Stimulated activated CD4-positive, alpha-beta T cell treated with anti-CD3 and anti-CD28 coated beads, Interleukin-15, amount 100 ng/mL, for 1 hour (primary cell): ENCODE measurements around the gene HNRNPU.
"Not testable (repeated sequence)": the region's sequence is repeated elsewhere in the genome, so short reads cannot be mapped to it uniquely, and the experiment has no call there.

ENCODE experiments used
- DNase-seq, 2 donors: peaks; one replicate each; pipeline ENCODE4 v3.0.0-alpha.2; 2020; ENCODE audit warnings: low read depth in 1 of 2, low spot score in 1 of 2

HNRNPU gene

DNA sequence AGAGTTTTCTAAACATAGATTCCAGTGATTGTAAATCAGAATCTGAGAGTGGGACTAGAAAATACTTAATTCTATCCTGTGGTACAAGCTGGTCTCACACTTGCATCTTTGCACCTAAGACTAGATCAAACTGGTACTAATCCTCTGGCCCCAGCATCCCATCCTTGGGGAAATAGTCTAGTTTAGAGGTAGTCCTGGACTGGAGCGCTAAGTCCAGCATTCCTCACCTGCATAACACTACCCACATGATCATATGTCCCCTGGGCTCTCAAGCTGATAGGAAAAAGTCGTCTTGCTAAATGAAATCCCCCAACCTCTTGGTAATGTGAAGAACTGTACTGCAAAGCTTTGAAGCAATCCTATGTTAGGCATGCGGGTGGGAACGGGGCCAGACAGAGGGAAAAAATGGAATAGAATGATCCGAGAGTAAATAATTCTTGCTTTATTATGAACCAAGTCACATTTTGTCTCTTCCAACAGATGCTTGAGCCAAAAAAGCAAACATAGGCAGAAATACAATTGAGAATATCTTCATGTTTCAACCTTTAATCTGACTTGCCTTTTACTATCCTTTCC lies 24.0 kb downstream of the HNRNPU start:
- no peak for DNase-seq

GRCh38 chr1:244839656-244840055 lies 24.7 kb downstream of the HNRNPU start:
- no peak for DNase-seq

DNA sequence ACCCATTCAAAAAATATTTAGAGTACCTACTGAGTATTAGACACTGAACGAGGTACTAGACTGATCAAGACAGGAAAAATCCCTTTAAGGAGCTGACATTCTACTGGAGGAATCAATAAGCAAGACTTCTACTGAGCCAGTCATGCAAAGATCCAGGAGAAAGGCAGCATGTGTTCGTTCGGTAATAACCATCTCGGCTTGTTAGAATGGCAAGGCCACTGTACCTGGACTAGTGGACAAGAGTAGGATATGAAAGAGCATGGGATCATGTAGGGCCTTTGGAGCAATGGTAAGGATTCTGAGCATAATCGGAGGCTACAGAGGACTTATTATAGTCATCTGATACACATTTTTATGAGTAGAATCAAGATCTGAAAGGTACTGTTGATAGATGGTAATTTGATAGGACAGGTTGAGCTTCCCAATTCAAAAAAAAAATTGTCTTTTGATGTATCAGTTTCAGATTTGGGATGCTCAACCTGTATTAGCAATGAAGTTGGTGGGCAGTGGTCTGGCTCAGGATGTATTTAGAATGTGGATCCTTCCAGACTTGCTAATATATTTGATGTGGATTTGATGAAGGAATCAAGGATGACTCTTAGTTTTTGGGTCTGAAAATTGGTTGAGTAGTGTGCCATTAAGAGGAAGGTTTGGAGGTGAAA lies 26.6 kb downstream of the HNRNPU start:
- no peak for DNase-seq

DNA sequence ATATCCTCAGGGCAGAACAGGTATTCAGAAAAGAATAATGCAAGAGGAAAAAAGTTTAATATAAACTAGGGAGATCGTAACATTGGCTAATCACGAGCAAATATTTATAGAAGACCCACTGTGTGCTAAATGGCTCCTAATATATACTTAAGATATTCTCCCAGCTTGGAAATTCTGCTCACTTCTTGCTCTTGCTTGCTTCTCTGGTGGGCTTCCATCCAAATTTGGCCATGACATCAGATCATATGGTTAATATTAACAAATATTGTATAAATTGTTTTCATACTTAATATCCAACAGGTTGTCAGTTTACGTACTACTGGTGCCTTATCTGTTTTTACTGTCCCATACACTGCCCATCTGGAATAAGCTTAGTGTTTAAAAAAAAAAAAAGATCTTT lies 27.8 kb downstream of the HNRNPU start:
- DNase-seq, result no peak

DNA sequence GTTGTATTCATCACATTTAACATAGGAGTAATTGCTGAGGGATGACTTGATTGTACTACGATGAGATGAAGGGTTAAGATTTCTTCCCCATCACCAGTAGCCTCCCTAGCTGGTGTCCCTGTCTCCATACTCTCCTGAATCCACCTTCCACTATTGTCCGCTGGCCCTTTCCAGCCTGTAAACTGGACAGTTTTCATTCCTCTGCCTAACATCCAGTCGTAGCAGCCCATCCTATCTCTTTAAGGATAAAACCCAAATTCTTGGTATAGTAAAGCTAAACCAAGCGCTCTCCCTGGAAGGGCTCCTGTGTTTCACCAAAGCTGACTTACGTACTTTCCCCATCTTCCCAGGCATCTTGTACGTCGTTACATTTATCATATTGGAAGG lies 28.2 kb downstream of the HNRNPU start:
- DNase-seq, result no peak

DNA sequence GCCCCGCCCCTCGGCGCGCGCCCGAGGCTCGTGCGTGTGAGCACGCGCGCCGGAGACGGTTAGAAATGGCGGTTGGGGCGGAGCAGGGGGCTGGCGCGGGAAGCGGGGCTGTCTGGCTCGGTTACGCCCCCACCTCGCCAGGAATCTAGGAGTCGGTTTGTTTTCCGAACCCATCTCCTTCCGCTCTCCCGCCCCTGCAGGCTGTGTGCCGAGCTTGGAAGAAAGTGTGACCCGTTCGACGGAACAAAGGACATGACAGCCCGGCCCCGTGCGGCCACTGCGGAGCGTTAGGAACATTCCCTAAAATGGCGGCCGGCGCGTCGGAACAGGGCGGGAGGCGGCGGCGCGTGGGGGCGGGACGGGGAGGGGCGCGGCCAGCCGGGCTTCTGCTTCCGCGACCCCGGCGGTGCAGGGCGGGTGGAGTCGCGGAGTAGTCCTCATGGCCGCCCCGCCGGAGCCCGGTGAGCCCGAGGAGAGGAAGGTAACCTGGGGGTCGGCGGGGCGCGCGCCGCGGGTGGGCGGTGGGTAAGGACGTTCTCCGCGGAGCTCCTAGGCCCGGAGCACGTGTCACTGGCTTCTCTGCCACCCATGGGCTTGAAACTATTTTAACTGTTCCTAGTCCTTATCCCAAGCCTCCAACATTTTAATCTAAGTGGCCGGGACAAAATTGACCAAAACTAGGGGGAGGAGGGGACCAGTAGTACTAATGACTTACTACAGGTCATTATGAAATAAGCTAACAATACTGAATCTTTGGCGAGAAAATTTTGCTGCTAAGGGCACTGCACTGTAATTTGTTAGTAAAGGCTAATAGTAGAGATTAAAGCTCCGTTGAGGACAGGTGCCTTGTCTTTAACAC lies 28.8 kb downstream of the HNRNPU start, which contains the start of gene COX20:
Gene COX20 (plus strand): TSS at position 383 of the 859 bp plus-strand sequence. CDS start 57 bp downstream, at position 440.
- DNase-seq, result peak; percentile 82 to 86

DNA sequence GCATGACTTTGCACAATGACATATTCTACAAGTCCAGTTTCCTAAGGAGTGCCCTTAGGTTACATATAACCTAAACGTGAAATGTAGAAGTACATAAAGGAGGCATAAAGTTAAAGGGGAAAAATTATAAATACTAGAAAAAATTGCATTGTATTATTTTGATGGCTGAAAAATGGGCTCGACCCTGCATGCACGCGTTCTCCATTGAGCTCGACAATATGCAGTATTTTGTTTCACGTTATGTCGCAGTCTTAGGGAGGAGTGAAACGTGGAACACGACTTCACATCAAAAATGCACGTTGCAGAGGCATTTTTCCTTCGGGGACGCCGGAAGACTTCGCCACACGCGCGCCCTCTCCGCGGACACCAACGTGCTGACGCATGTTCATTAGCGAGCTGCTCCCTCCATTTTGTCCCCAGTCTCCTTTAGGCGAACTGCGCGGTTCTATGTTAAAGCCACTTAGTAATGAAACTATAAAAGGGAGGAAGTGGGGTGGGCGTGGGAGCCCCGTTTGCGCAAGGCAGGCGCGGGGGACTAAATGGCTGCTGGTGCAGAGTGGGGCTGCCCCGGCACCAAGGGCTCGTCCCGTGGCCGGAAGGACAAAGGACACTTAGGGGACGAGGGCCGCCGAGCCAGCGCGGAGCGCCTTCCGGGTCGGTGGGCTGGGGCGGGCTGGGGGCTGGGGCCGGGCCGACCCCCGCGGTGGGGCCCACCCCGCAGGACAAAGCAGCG lies 29.6 kb downstream of the HNRNPU start:
- peak in 1 of 2 donors; percentile 74 for DNase-seq

- peak; percentile 4 to 43 for DNase-seq
Observed at GRCh38 chr1:244833734-244834542, 30.4 kb downstream of the HNRNPU start.

DNA sequence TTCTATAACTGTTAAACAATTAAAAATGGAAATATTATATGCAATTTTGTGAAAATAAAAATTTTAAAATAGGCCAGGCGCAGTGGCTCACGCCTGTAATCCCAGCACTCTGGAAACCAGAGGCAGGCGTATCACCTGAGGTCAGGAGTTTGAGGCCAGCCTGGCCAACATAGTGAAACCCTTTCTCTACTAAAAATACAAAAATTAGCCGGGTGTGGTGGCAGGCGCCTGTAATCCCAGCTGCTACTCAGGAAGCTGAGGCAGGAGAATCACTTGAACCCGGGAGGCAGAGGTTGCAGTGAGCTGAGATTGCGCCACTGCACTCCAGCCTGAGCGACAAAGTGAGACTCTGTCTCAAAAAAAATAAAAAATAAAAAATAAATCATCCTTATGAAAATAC lies 31.1 kb downstream of the HNRNPU start:
- not testable (repeated sequence) for DNase-seq

GRCh38 chr1:244830639-244831038 lies 33.7 kb downstream of the HNRNPU start:
- no peak for DNase-seq

DNA sequence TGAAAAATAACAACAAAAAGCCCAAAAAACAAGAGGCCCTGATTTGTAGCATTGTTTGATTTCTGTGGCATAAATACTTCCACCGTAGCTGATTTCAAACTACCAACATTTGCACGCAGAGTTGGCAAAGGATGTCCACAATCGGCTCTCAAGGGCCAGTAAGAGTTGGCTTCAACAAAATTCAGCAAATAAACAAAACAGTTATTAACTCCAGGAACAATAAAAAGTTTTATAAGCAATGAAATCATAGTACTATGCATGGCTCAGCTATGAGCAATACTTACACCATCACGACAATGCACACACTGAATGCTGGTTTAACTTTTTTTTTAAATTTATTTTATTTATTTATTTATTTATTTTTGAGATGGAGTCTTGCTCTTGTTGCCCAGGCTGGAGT lies 37.6 kb downstream of the HNRNPU start:
- no peak for DNase-seq

DNA sequence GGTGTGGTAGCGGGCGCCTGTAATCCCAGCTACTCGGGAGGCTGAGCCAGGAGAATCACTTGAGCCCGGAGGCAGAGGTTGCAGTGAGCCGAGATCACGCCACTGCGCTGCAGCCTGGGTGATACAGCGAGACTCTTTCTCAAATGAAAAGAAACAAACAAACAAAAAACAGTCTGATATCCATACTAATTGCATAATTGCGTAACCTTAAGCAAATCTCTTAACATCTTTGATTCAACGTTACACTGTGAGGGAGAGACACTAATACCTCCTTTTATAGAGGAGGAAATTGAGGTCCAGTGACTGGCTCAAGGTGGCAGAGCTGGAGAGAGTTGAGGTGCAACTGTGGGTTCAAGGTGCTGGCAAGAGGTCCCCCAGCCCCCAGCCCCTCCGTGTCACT lies 41.5 kb downstream of the HNRNPU start:
- DNase-seq, result no peak

DNA sequence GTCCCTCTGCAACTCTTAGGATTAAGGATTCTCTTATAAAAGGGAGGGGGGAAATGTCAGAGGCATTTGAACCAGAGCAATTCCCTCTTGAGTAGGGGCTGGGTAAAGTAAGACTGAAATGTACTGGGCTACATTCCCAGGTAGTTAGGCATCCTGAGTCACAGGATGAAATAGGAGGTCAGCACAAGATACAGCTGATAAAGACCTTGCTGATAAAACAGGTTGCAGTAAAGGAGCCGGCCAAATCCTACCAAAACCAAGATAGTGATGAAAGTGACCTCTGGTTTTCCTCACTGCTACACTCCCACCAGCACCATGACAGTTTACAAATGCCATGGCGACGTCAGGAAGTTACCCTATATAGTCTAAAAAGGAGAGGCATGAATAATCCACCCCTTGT lies 43.2 kb downstream of the HNRNPU start:
- no peak for DNase-seq

DNA sequence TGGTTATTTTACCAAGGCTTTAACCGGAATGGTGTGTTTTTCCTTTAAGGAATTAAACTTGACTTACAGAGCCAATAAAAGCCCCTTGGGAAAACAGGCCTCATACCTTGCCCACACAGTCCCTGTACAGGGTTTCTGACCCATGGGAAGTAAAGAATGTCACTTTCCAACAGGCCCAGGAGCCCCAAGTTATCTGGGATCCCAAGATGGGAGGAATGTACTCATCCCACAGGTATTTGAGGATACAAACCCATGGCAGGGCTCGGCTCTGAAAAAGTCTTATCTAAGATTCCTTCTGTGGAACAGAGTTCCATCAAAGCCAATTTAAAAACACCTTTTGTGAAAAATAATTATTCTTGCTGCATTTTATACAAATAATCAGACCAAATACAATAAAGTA lies 44.2 kb downstream of the HNRNPU start:
- no peak for DNase-seq

- DNase-seq, result no peak
Observed at GRCh38 chr1:244817415-244817894, 46.9 kb downstream of the HNRNPU start.

DNA sequence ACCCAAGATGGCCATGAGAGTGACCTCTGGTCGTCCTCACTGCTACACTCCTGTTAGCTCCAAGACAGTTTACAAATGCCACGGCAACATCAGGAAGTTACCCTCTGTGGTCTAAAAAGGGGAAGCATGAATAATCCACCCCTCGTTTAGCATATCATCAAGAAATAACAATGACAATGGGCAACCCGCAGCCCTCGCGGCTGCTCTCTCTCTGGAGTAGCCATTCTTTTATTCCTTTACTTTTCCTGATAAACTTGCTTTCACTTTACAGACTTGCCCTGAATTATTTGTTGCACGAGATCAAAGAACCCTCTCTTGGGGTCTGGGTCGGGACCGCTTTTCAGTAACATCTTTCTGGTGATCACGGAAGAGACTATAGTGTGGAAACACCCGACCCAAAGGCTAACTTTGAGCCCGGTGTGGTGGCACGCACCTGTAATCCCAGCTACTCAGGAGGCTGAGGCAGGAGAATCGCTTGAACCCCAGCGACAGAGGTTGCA lies 48.7 kb downstream of the HNRNPU start:
- no peak for DNase-seq

- no peak for DNase-seq
Observed at GRCh38 chr1:244813327-244813726, 51.0 kb downstream of the HNRNPU start.

DNA sequence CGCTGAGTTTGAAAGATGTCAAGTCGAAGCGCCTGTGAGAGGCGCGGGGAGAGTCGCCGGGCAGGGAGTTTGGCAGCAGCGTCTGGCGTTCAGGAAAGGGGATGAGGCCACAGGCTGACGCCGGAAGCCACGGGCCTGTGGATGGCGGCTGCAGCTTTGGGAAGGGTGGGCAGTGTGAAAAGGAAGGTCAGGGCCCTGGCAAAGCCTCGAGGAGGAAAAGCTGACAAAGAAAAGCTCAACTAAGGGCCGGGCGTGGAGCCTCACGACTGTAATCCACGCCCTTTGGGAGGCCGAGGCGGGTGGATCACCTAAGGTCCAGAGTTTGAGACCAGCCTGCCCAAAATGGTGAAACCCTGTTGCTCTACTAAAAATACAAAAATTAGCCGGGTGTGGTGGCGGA lies 54.1 kb downstream of the HNRNPU start:
- no peak for DNase-seq

GRCh38 chr1:244807138-244807537 lies 57.2 kb downstream of the HNRNPU start:
- DNase-seq, result no peak

GRCh38 chr1:244804841-244805240 lies 59.5 kb downstream of the HNRNPU start:
- no peak for DNase-seq
